ENCODE measurements around the gene AHCTF1.
"Not testable (repeated sequence)": the region's sequence is repeated elsewhere in the genome, so short reads cannot be mapped to it uniquely, and the experiment has no call there.

Gene AHCTF1

GRCh38 chr1:246916026-246916923 is 15.5 kb downstream of the AHCTF1 start:
- not testable (repeated sequence) for DNase-seq

- DNase-seq, result no peak
Measured at GRCh38 chr1:246907472-246907871, 24.3 kb downstream of the AHCTF1 start.

GRCh38 chr1:246906833-246907232 is 24.9 kb downstream of the AHCTF1 start:
- DNase-seq, result no peak

GRCh38 chr1:246901874-246902273 is 29.9 kb downstream of the AHCTF1 start:
- no peak for DNase-seq

GRCh38 chr1:246897302-246897701 is 34.4 kb downstream of the AHCTF1 start:
- no peak for DNase-seq

- DNase-seq, result no peak
Measured at GRCh38 chr1:246893191-246893939, 38.4 kb downstream of the AHCTF1 start.

- no peak for DNase-seq
Measured at GRCh38 chr1:246891105-246891504, 40.6 kb downstream of the AHCTF1 start.

- DNase-seq, result no peak
Measured at GRCh38 chr1:246888522-246888921, 43.2 kb downstream of the AHCTF1 start.

- not testable (repeated sequence) for DNase-seq
Measured at GRCh38 chr1:246885389-246885788, 46.4 kb downstream of the AHCTF1 start.

- no peak for DNase-seq
Measured at GRCh38 chr1:246878551-246878950, 53.2 kb downstream of the AHCTF1 start.

- DNase-seq, result no peak
Measured at GRCh38 chr1:246876431-246876830, 55.3 kb downstream of the AHCTF1 start.

GRCh38 chr1:246875041-246876026 is 56.4 kb downstream of the AHCTF1 start:
- DNase-seq, result no peak

- no peak for DNase-seq
Measured at GRCh38 chr1:246865921-246866320, 65.8 kb downstream of the AHCTF1 start.

- DNase-seq, result not testable (repeated sequence)
Measured at GRCh38 chr1:246863791-246864190, 68.0 kb downstream of the AHCTF1 start.

GRCh38 chr1:246860401-246860800 is 71.3 kb downstream of the AHCTF1 start:
- DNase-seq, result no peak

GRCh38 chr1:246856371-246856770 is 75.4 kb downstream of the AHCTF1 start:
- no peak for DNase-seq

GRCh38 chr1:246850640-246851039 is 81.1 kb downstream of the AHCTF1 start:
- not testable (repeated sequence) for DNase-seq

- no peak for DNase-seq
Measured at GRCh38 chr1:246843876-246844275, 87.9 kb downstream of the AHCTF1 start.

GRCh38 chr1:246840761-246841160 is 91.0 kb downstream of the AHCTF1 start:
- DNase-seq, result not testable (repeated sequence)

GRCh38 chr1:246838118-246838456 is 93.7 kb downstream of the AHCTF1 start:
- no peak for DNase-seq

GRCh38 chr1:246837418-246838117 is 94.2 kb downstream of the AHCTF1 start:
- no peak for DNase-seq
